BLaER1 treated with 17β-estradiol and CSF1 and Interleukin-3, amounts not matched to agents 10 nM and 100 nM (cell line): ENCODE results near the gene EGFL8.
A peak's percentile ranks its signal among the peaks of the same experiment; 100 is the strongest.

ENCODE experiments used
- H3K27ac ChIP-seq, 11 experiments: shearing (Covaris generic); formaldehyde crosslinking; 2 replicates each; pipeline ENCODE4 v1.8.1; 2022
- H3K27me3 ChIP-seq, 11 experiments: shearing (Covaris generic); formaldehyde crosslinking; 2 replicates each; pipeline ENCODE4 v1.8.1; 2022
- H3K36me3 ChIP-seq, 11 experiments: shearing (Covaris generic); formaldehyde crosslinking; 2 replicates each; pipeline ENCODE4 v1.8.1; 2022
- H3K4me1 ChIP-seq, 10 experiments: shearing (Covaris generic); formaldehyde crosslinking; 2 replicates each; pipeline ENCODE4 v1.8.1; 2022
- H3K4me2 ChIP-seq, 11 experiments: shearing (Covaris generic); formaldehyde crosslinking; 2 replicates each; pipeline ENCODE4 v1.8.1; 2022
- H3K4me3 ChIP-seq, 10 experiments: shearing (Covaris generic); formaldehyde crosslinking; 2 replicates each; pipeline ENCODE4 v1.8.1; 2022
- H3K9ac ChIP-seq, 11 experiments: shearing (Covaris generic); formaldehyde crosslinking; 2 replicates each; pipeline ENCODE4 v1.8.1; 2022
- H3K9me3 ChIP-seq, 11 experiments: shearing (Covaris generic); formaldehyde crosslinking; replicated peaks in 1 of 11; 2 replicates each; pipeline ENCODE4 v1.8.1; 2022
- H4K20me1 ChIP-seq, 11 experiments: shearing (Covaris generic); formaldehyde crosslinking; 2 replicates each; pipeline ENCODE4 v1.8.1; 2022
- Cebpa-rat ChIP-seq, 11 experiments: shearing (Covaris generic); IDR thresholded peaks; 2 replicates each; pipeline ENCODE4 v1.8.1; 2022

Gene EGFL8

GRCh38 chr6:32177183-32177787 lies 12.9 kb downstream of the EGFL8 start:
- peaks cover 61 to 83% (median 77%) of the 10 kb centered on the region in 10 experiments for H3K4me1 ChIP-seq
- TF ChIP-seq Cebpa-rat (IDR thresholded peaks at IDR 0.05), result no peak
- H4K20me1 ChIP-seq, result peaks cover 0 to under 1% (median 0%) of the 10 kb centered on the region in 11 experiments; a peak in 1 of 22 replicates
- peak overlapping the region; percentile 73 to 90 (median 82) for H3K4me3 ChIP-seq
- peak overlapping the region; percentile 80 to 94 (median 90) for H3K27ac ChIP-seq
- H3K9me3 ChIP-seq, result no peaks in the 10 kb centered on the region
- H3K4me2 ChIP-seq, result peak overlapping the region; percentile 88 to 98 (median 92)
- H3K36me3 ChIP-seq, result peaks cover 17 to 30% (median 27%) of the 10 kb centered on the region in 11 experiments
- no peaks in the 10 kb centered on the region for H3K27me3 ChIP-seq
- peak overlapping the region; percentile 81 to 92 (median 90) for H3K9ac ChIP-seq

GRCh38 chr6:32177788-32178546 lies 13.6 kb downstream of the EGFL8 start, which contains the start of gene RNF5:
TSS of gene RNF5 (plus strand) at chr6:32178405. CDS start at chr6:32178512, 107 bp downstream.
- peak within 1 kb of the TSS; percentile 81 to 92 (median 90) for H3K9ac ChIP-seq
- TF ChIP-seq Cebpa-rat (IDR thresholded peaks at IDR 0.05), result no peak
- H3K27ac ChIP-seq, result peak within 1 kb of the TSS; percentile 80 to 94 (median 90)
- peaks cover 56 to 84% (median 77%) of the 10 kb centered on the region in 10 experiments for H3K4me1 ChIP-seq
- no peaks in the 10 kb centered on the region for H3K9me3 ChIP-seq
- peaks cover 0 to 8% (median 0%) of the 10 kb centered on the region in 11 experiments; a peak in 2 of 22 replicates for H4K20me1 ChIP-seq
- H3K4me3 ChIP-seq, result peak within 1 kb of the TSS; percentile 73 to 90 (median 82)
- peaks cover 24 to 37% (median 34%) of the 10 kb centered on the region in 11 experiments for H3K36me3 ChIP-seq
- peak within 1 kb of the TSS; percentile 92 to 99 (median 96) for H3K4me2 ChIP-seq
- H3K27me3 ChIP-seq, result no peaks in the 10 kb centered on the region

- Histone ChIP-seq H3K4me2 (peak overlapping the region; percentile 88 to 99 (median 95)), H3K27ac (peak overlapping the region; percentile 56 to 94 (median 89); a peak in 21 of 22 replicates), H3K9ac (peak overlapping the region; percentile 80 to 90 (median 84)), H3K9me3 (no peaks in the 10 kb centered on the region), H3K27me3 (no peaks in the 10 kb centered on the region), H4K20me1 (peaks cover 0 to 11% (median 0%) of the 10 kb centered on the region in 11 experiments; a peak in 5 of 22 replicates), H3K4me1 (peaks cover 48 to 82% (median 70%) of the 10 kb centered on the region in 10 experiments), H3K4me3 (peak overlapping the region; percentile 73 to 90 (median 80)), H3K36me3 (peaks cover 32 to 46% (median 42%) of the 10 kb centered on the region in 11 experiments)
- no peak for TF ChIP-seq Cebpa-rat (IDR thresholded peaks at IDR 0.05)
Observed at GRCh38 chr6:32178547-32179440, 14.4 kb downstream of the EGFL8 start.

- Histone ChIP-seq H4K20me1 (peaks cover 0 to 18% (median 0%) of the 10 kb centered on the region in 11 experiments; a peak in 6 of 22 replicates), H3K4me2 (peak overlapping the region; percentile 88 to 99 (median 95)), H3K27ac (peak overlapping the region in 7 of 11 experiments; percentile 1 to 93 (median 86); a peak in 4 of 22 replicates), H3K9me3 (no peaks in the 10 kb centered on the region), H3K4me3 (peak overlapping the region; percentile 73 to 90 (median 80); a peak in 15 of 20 replicates), H3K27me3 (no peaks in the 10 kb centered on the region), H3K9ac (peak overlapping the region in 9 of 11 experiments; percentile 80 to 90 (median 86); a peak in 9 of 22 replicates), H3K36me3 (peaks cover 39 to 53% (median 49%) of the 10 kb centered on the region in 11 experiments), H3K4me1 (peaks cover 38 to 78% (median 60%) of the 10 kb centered on the region in 10 experiments)
- TF ChIP-seq Cebpa-rat (IDR thresholded peaks at IDR 0.05), result no peak
Observed at GRCh38 chr6:32179766-32180405, 15.5 kb downstream of the EGFL8 start.

GRCh38 chr6:32181148-32181702 lies 16.8 kb downstream of the EGFL8 start:
- peak overlapping the region in 5 of 11 experiments; percentile 1 to 43 (median 13); a peak in 3 of 22 replicates for H3K9ac ChIP-seq
- H3K4me3 ChIP-seq, result no peak overlapping the region
- peaks cover 31 to 75% (median 55%) of the 10 kb centered on the region in 10 experiments for H3K4me1 ChIP-seq
- no peaks in the 10 kb centered on the region for H3K27me3 ChIP-seq
- H3K4me2 ChIP-seq, result peak overlapping the region in 5 of 11 experiments; percentile 46 to 95 (median 92); a peak in 5 of 22 replicates
- no peak for TF ChIP-seq Cebpa-rat (IDR thresholded peaks at IDR 0.05)
- peaks cover 44 to 58% (median 53%) of the 10 kb centered on the region in 11 experiments for H3K36me3 ChIP-seq
- H3K9me3 ChIP-seq, result no peaks in the 10 kb centered on the region
- H4K20me1 ChIP-seq, result peaks cover 0 to 18% (median 0%) of the 10 kb centered on the region in 11 experiments; a peak in 6 of 22 replicates
- H3K27ac ChIP-seq, result peak overlapping the region in 1 of 11 experiments; percentile 4; a peak in 1 of 22 replicates

GRCh38 chr6:32181915-32182529 lies 17.6 kb downstream of the EGFL8 start:
- no peak overlapping the region for H3K4me3 ChIP-seq
- peaks cover 52 to 66% (median 61%) of the 10 kb centered on the region in 11 experiments for H3K36me3 ChIP-seq
- H3K27ac ChIP-seq, result peak overlapping the region in 7 of 11 experiments; percentile 21 to 43 (median 37); a peak in 10 of 22 replicates
- no peaks in the 10 kb centered on the region for H3K27me3 ChIP-seq
- TF ChIP-seq Cebpa-rat (IDR thresholded peaks at IDR 0.05), result no peak
- H4K20me1 ChIP-seq, result peaks cover 0 to 24% (median 5%) of the 10 kb centered on the region in 11 experiments; a peak in 9 of 22 replicates
- peak overlapping the region in 5 of 11 experiments; percentile 2 to 95 (median 46); a peak in 6 of 22 replicates for H3K4me2 ChIP-seq
- peaks cover 31 to 75% (median 55%) of the 10 kb centered on the region in 10 experiments for H3K4me1 ChIP-seq
- H3K9me3 ChIP-seq, result no peaks in the 10 kb centered on the region
- H3K9ac ChIP-seq, result peak overlapping the region; percentile 7 to 66 (median 37); a peak in 16 of 22 replicates

- Histone ChIP-seq H3K4me1 (peaks cover 32 to 77% (median 55%) of the 10 kb centered on the region in 10 experiments), H3K36me3 (peaks cover 57 to 72% (median 67%) of the 10 kb centered on the region in 11 experiments), H3K27ac (peak overlapping the region in 7 of 11 experiments; percentile 21 to 43 (median 37); a peak in 10 of 22 replicates), H3K4me2 (peak overlapping the region in 5 of 11 experiments; percentile 2 to 95 (median 46); a peak in 6 of 22 replicates), H3K9ac (peak overlapping the region; percentile 7 to 66 (median 37); a peak in 17 of 22 replicates), H3K9me3 (no peaks in the 10 kb centered on the region), H4K20me1 (peaks cover 0 to 28% (median 7%) of the 10 kb centered on the region in 11 experiments; a peak in 9 of 22 replicates), H3K27me3 (no peaks in the 10 kb centered on the region), H3K4me3 (no peak overlapping the region)
- no peak for TF ChIP-seq Cebpa-rat (IDR thresholded peaks at IDR 0.05)
Observed at GRCh38 chr6:32182555-32182981, 18.2 kb downstream of the EGFL8 start.
